Measurements from ENCODE around the gene C9orf78. TPM values are rescaled to one million over a fixed set of nuclear protein-coding genes. Genes with fewer than 3 reads are reported as not detected.

C9orf78 gene
- total and polyA plus RNA-seq, 9 of the 15 experiments (the other 6 are each of a cell fraction or from before 2014, with no cell fraction given) = 94.6 to 266 (median 202) TPM

GRCh38 chr9:129879103-129879699 lies 44.1 kb upstream of the C9orf78 start (continued):
- TF ChIP-seq POLR2AphosphoS5 (IDR thresholded peaks at IDR 0.05; ENCODE audit: control insufficient read depth, insufficient read depth, low read depth, low read length) (no peak), ARID2 (IDR thresholded peaks at IDR 0.05) (no peak), HDAC6 (IDR thresholded peaks at IDR 0.05; ENCODE audit: low read depth, low read length) (no peak), U2AF2 (optimal IDR thresholded peaks at IDR 0.05; ENCODE audit: low read depth, low read length) (no peak), PRDM10 (IDR thresholded peaks at IDR 0.05; ENCODE audit: partially characterized antibody) (no peak), HCFC1 (IDR thresholded peaks at IDR 0.05; ENCODE audit: low read depth, low read length) (no peak), ZNF280A (IDR thresholded peaks at IDR 0.05; ENCODE audit: low read depth, partially characterized antibody) (no peak), ZNF695 (CRISPR knock-in tag; IDR thresholded peaks at IDR 0.05) (no peak), TRIM28 (IDR thresholded peaks at IDR 0.05) (no peak), MBD2 (IDR thresholded peaks at IDR 0.05; ENCODE audit: borderline replicate concordance, low read depth) (no peak), DLX4 (CRISPR knock-in tag; IDR thresholded peaks at IDR 0.05) (no peak), MTA2 (IDR thresholded peaks at IDR 0.05; ENCODE audit: low read depth) (no peak), ZNF41 (CRISPR knock-in tag; conservative IDR thresholded peaks at IDR 0.05) (no peak; the same call in 1 of the 2 replicates), ZNF561 (CRISPR knock-in tag; conservative IDR thresholded peaks at IDR 0.05) (no peak), BCOR (IDR thresholded peaks at IDR 0.05) (no peak), MTA3 (IDR thresholded peaks at IDR 0.05; ENCODE audit: borderline replicate concordance) (no peak), NEUROD1 (IDR thresholded peaks at IDR 0.05; ENCODE audit: borderline replicate concordance, low read depth, low read length, partially characterized antibody) (peak; percentile 96), ZNF511 (CRISPR knock-in tag; IDR thresholded peaks at IDR 0.05) (no peak), ZFX (CRISPR knock-in tag; IDR thresholded peaks at IDR 0.05) (no peak), NR4A1 (CRISPR knock-in tag; IDR thresholded peaks at IDR 0.05) (no peak), NR4A1 (tag; IDR thresholded peaks at IDR 0.05) (no peak), GATA2 (CRISPR knock-in tag; IDR thresholded peaks at IDR 0.05) (no peak), KLF10 (CRISPR knock-in tag; IDR thresholded peaks at IDR 0.05) (no peak)
